ENCODE data around the gene TMEM14C.

The TMEM14C gene

GRCh38 chr6:10722820-10723566 lies at the start of gene TMEM14C:
TSS of gene TMEM14C (plus strand) at chr6:10723070. CDS start at chr6:10724614, 1,544 bp downstream.
- DNase-seq (ENCODE audit: low spot score) = peak; percentile 98

GRCh38 chr6:10676403-10676802 lies 46.5 kb upstream of the TMEM14C start:
- no peak for DNase-seq (ENCODE audit: low spot score)

GRCh38 chr6:10678456-10678855 lies 44.4 kb upstream of the TMEM14C start:
- no peak for DNase-seq (ENCODE audit: low spot score)

GRCh38 chr6:10681795-10682194 lies 41.1 kb upstream of the TMEM14C start:
- DNase-seq (ENCODE audit: low spot score) = no peak

- DNase-seq (ENCODE audit: low spot score) = no peak
Observed at GRCh38 chr6:10682355-10682988, 40.4 kb upstream of the TMEM14C start.

- no peak for DNase-seq (ENCODE audit: low spot score)
Observed at GRCh38 chr6:10684618-10685017, 38.3 kb upstream of the TMEM14C start.

GRCh38 chr6:10685092-10685915 lies 37.6 kb upstream of the TMEM14C start:
- DNase-seq (ENCODE audit: low spot score) = no peak

GRCh38 chr6:10686901-10687300 lies 36.0 kb upstream of the TMEM14C start:
- DNase-seq (ENCODE audit: low spot score) = no peak

- no peak for DNase-seq (ENCODE audit: low spot score)
Observed at GRCh38 chr6:10687582-10687981, 35.3 kb upstream of the TMEM14C start.

GRCh38 chr6:10690651-10691445 lies 32.0 kb upstream of the TMEM14C start:
- DNase-seq (ENCODE audit: low spot score) = no peak

GRCh38 chr6:10692965-10693538 lies 29.8 kb upstream of the TMEM14C start:
- no peak for DNase-seq (ENCODE audit: low spot score)

- DNase-seq (ENCODE audit: low spot score) = peak; percentile 95
Observed at GRCh38 chr6:10694302-10695085, 28.4 kb upstream of the TMEM14C start, which contains the start of the genes C6orf52 and PAK1IP1. TSS of gene C6orf52 (minus strand) at chr6:10694616. CDS start at chr6:10687550, 7,066 bp downstream. TSS of gene PAK1IP1 (plus strand) at chr6:10694972. CDS start at chr6:10694986, 14 bp downstream.

GRCh38 chr6:10695086-10695657 lies 27.7 kb upstream of the TMEM14C start:
- DNase-seq (ENCODE audit: low spot score) = no peak

- DNase-seq (ENCODE audit: low spot score) = no peak
Observed at GRCh38 chr6:10696655-10697054, 26.2 kb upstream of the TMEM14C start.

- DNase-seq (ENCODE audit: low spot score) = no peak
Observed at GRCh38 chr6:10713962-10714361, 8.9 kb upstream of the TMEM14C start.

GRCh38 chr6:10719296-10719963 lies 3.4 kb upstream of the TMEM14C start:
- peak; percentile 27 for DNase-seq (ENCODE audit: low spot score)

- no peak for DNase-seq (ENCODE audit: low spot score)
Observed at GRCh38 chr6:10719964-10720264, 3.0 kb upstream of the TMEM14C start.

- peak; percentile 45 for DNase-seq (ENCODE audit: low spot score)
Observed at GRCh38 chr6:10720265-10720959, 2.5 kb upstream of the TMEM14C start.
